CD4-positive, alpha-beta T cell treated with Interleukin-6 at 100 ng/mL for 8 hours (primary cell): Measurements from ENCODE around the gene COG8.

Source experiments
- DNase-seq: peaks from one replicate; pipeline ENCODE4 v3.0.0-alpha.2; 2020; ENCODE audit warnings: mixed read lengths, low spot score

Gene COG8

DNA sequence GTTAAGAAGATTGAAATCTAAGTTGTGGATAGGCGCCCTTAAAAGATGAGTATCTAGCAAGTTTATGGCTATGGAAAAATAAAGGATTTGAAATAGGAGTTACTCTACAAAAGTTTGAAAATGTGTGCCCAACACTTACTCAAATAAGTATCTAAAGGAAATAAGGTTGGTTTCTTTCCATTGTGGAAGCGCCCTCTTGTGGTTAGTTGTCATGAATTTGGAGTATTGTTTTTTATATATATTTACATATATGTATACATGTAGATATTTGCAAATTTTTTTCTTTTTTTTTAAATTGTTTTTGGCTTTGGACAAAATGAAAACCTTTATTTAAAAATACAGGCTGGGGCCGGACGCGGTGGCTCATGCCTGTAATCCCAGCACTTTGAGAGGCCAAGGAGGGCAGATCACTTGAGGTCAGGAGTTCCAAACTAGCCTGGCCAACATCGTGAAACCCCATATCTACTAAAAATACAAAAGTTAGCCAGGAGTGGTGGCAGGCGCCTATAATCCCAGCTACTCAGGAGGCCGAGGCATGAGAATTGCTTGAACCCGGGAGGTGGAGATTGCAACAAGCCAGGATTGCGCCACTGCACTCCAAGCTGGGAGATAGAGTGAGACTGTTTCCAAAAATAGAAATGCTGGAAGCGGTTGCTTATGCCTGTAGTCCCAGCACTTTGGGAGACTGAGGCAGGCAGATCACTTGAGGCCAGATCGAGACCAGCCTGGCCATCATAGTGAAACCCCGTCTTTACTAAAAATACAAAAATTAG is 52.2 kb downstream of the COG8 start:
- peak; percentile 60 for DNase-seq

DNA sequence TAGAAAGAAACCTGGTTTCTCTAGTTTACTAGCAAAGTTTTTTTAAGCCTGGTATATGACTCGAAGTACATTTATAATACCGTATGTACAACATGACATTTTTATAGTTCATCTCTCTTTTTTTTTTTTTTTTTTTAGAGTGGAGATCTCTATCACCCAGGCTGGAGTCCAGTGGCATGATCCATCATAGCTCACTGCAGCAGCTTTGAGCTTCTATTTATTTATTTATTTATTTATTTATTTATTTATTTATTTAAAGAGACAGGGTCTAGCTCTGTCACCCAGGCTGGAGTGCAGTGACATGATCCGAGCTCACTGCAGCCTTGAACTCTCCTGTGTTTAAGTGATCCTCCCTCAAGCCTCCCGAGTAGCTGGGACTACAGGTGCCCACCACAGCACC is 54.1 kb downstream of the COG8 start:
- no peak for DNase-seq

DNA sequence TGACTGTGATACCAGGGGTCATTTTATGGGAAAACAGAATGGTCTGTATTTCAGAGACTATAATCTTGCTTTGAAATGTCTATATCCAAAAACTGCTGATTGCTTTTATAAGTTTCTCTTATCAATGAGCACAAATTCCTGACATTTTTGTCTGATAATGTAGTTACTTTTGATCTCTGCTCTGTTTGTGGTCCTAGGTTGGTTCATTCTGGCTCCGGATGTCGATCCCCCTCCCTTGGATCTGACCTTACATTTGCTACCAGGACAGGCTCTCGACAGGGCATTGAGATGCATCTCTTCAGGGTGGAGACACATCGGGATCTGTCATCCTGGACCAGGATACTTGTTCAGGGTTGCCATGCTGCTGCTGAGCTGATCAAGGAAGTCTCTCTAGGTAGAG is 55.5 kb downstream of the COG8 start:
- DNase-seq = no peak

DNA sequence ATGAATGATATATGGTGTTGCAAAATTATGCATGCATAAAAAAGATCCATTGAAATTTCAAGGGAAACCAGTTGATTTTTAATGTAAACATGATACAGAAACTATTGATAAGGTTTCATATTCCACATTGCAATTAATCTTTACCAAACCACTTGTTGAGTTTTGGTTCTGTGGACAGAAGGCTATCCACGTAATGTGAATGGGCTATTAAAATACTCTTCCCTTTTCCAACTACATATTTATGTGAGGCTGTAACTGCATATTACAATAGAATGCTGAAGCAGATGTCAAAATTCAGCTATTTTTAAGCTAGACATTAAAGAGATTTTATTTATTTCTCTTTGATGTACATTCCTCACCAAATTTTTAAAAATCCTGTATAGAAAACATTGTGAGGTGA is 62.0 kb downstream of the COG8 start:
- no peak for DNase-seq
